ENCODE results near the gene PLEKHM3. TPM values are rescaled to one million over a fixed set of nuclear protein-coding genes. Genes with fewer than 3 reads are reported as not detected.

Gene PLEKHM3
- total and polyA plus RNA-seq, 2 of the 13 experiments (the other 11 are each of a cell fraction or from before 2014, with no cell fraction given), result 4.5 to 4.7 TPM

DNA sequence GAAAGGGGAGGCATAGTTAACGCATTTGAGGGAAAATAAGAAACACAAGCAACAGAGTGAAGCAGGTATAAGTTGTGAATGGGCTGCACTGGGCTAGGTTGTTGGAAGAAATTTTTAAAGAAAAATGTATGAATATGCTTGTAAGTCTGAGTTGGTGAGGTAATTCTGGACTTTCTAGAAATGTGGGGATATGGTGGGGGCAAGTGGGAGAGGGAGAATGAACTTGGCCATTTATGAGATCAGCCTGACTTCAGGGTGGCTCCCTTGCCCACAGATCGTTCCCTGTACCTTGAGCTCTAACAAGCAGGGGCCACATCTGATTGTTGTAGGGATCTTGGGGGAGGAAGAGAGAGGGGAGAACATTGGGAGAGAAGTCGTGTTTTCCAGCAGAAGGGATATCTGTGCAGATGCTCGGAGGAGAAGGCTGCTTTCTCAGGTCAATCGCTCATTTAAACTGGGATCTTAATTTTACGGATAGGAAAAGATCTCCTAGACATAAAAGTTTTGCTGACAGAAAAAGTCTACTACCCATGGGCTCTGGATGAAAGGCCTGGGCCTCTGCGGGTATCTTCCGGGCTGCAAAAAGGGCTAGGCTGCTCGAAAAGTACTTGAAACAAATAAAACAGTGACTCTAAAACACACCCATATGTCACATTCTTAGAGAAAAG lies 213.1 kb downstream of the PLEKHM3 start (continued):
- 0 out of 2 replicates have a peak, but pooled peaks have one; percentile 2 for TF ChIP-seq ZBTB43 (CRISPR knock-in tag; conservative IDR thresholded peaks at IDR 0.05)
- TF ChIP-seq ZNF883 (CRISPR knock-in tag; IDR thresholded peaks at IDR 0.05; ENCODE audit: not compliant biosample characterization), result no peak
- 0 out of 2 replicates have a peak, but pooled peaks have one; percentile 31 for TF ChIP-seq ZNF800 (CRISPR knock-in tag; IDR thresholded peaks at IDR 0.05)
- peak; percentile 4; the same call in 1 of the 2 replicates for TF ChIP-seq SOX5 (CRISPR knock-in tag; IDR thresholded peaks at IDR 0.05; ENCODE audit: borderline replicate concordance)
- TF ChIP-seq ZNF30 (CRISPR knock-in tag; IDR thresholded peaks at IDR 0.05), result no peak
- TF ChIP-seq RCOR2 (CRISPR knock-in tag; IDR thresholded peaks at IDR 0.05), result 0 out of 2 replicates have a peak, but pooled peaks have one; percentile 23
- no peak for TF ChIP-seq SIN3B (IDR thresholded peaks at IDR 0.05; ENCODE audit: low read length)
- TF ChIP-seq IRX3 (CRISPR knock-in tag; IDR thresholded peaks at IDR 0.05; ENCODE audit: borderline replicate concordance, low read depth), result no peak
- no peak for TF ChIP-seq ZNF563 (CRISPR knock-in tag; IDR thresholded peaks at IDR 0.05)
- no peak for TF ChIP-seq PHF20 (CRISPR knock-in tag; IDR thresholded peaks at IDR 0.05)
- peak; percentile 25; the same call in 1 of the 2 replicates for TF ChIP-seq MED1 (CRISPR knock-in tag; IDR thresholded peaks at IDR 0.05)
- TF ChIP-seq MED13 (CRISPR knock-in tag; IDR thresholded peaks at IDR 0.05), result no peak
- 0 out of 2 replicates have a peak, but pooled peaks have one; percentile 10 for TF ChIP-seq ISL2 (CRISPR knock-in tag; IDR thresholded peaks at IDR 0.05)
- peak; percentile 7; the same call in 1 of the 2 replicates for TF ChIP-seq NCOR1 (IDR thresholded peaks at IDR 0.05; ENCODE audit: borderline replicate concordance, low read length)
- TF ChIP-seq, protein P1, sequence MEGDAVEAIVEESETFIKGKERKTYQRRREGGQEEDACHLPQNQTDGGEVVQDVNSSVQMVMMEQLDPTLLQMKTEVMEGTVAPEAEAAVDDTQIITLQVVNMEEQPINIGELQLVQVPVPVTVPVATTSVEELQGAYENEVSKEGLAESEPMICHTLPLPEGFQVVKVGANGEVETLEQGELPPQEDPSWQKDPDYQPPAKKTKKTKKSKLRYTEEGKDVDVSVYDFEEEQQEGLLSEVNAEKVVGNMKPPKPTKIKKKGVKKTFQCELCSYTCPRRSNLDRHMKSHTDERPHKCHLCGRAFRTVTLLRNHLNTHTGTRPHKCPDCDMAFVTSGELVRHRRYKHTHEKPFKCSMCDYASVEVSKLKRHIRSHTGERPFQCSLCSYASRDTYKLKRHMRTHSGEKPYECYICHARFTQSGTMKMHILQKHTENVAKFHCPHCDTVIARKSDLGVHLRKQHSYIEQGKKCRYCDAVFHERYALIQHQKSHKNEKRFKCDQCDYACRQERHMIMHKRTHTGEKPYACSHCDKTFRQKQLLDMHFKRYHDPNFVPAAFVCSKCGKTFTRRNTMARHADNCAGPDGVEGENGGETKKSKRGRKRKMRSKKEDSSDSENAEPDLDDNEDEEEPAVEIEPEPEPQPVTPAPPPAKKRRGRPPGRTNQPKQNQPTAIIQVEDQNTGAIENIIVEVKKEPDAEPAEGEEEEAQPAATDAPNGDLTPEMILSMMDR (CRISPR knock-in tag; IDR thresholded peaks at IDR 0.05), result 0 out of 2 replicates have a peak, but pooled peaks have one; percentile 15
- no peak for TF ChIP-seq RFX5 (IDR thresholded peaks at IDR 0.05; ENCODE audit: low read depth, low read length)

All from HepG2 (cell line).